Transverse colon (tissue), 4 donors: ENCODE results near the gene ATP5MC2. TPM values are rescaled to one million over a fixed set of nuclear protein-coding genes. Genes with fewer than 3 reads are reported as not detected.
"Not testable (repeated sequence)": the region's sequence is repeated elsewhere in the genome, so short reads cannot be mapped to it uniquely, and the experiment has no call there.

Experiments
- DNase-seq: peaks from one replicate; pipeline ENCODE4 v3.0.0-alpha.2; 2019
- H3K27ac ChIP-seq, 4 donors: fragments of 200-600 bp; sonication (generic); 2 replicates each; pipeline ENCODE4 v1.5.1; 2016 to 2018; ENCODE audit warnings: inconsistent platforms in 4 of 4
- H3K27me3 ChIP-seq: fragments of 200-600 bp; sonication (generic); 2 replicates; pipeline ENCODE4 v1.5.1; 2017; ENCODE audit warnings: inconsistent platforms
- H3K36me3 ChIP-seq, 4 donors: fragments of 200-600 bp; sonication (generic); 2 replicates each; pipeline ENCODE4 v1.5.1; 2017 to 2019; ENCODE audit warnings: inconsistent platforms in 4 of 4
- H3K4me1 ChIP-seq, 4 donors: fragments of 200-600 bp; sonication (generic); 2 replicates each; pipeline ENCODE4 v1.5.1; 2017 to 2020; ENCODE audit warnings: inconsistent platforms in 4 of 4
- H3K4me3 ChIP-seq, 4 donors: fragments of 200-600 bp; sonication (generic); 1 replicate in 1 of 4; 2 replicates in 3 of 4; pipeline versions ENCODE4 v1.5.1 to v1.6.1; 2017 to 2019; ENCODE audit warnings: inconsistent platforms in 4 of 4
- H3K9me3 ChIP-seq, 2 donors: fragments of 200-600 bp; sonication (generic); 2 replicates each; pipeline ENCODE4 v1.5.1; 2017 to 2019; ENCODE audit warnings: inconsistent platforms in 2 of 2
- CTCF ChIP-seq, 5 experiments: fragments of 200-600 bp in 3 of 5; fragments of 450-650 bp in 2 of 5; sonication (generic) in 3 of 5; IDR thresholded peaks; 1 replicate in 2 of 5; 2 replicates in 3 of 5; pipeline ENCODE4 v1.5.1; 2016 to 2017; ENCODE audit warnings: antibody characterized with exemption in 5 of 5, inconsistent platforms in 3 of 5, mild to moderate bottlenecking in 2 of 5, moderate library complexity in 1 of 5
- EP300 ChIP-seq: sonication (generic); formaldehyde crosslinking; IDR thresholded peaks from one replicate; pipeline ENCODE4 v1.6.1; 2017; ENCODE audit warnings: antibody characterized with exemption, low read depth
- POLR2A ChIP-seq: fragments of 450-650 bp; IDR thresholded peaks from one replicate; pipeline ENCODE4 v1.6.1; 2016; ENCODE audit warnings: antibody characterized with exemption, mild to moderate bottlenecking, moderate library complexity
- POLR2AphosphoS5 ChIP-seq, 3 donors: sonication (generic); formaldehyde crosslinking; IDR thresholded peaks; one replicate each; pipeline ENCODE4 v1.6.1; 2016; ENCODE audit warnings: antibody characterized with exemption in 3 of 3
- WGBS, 2 donors: methylation state at CpG; one replicate each; pipeline ENCODE4 v1.1.5; 2018; ENCODE audit warnings: low coverage in 1 of 2; 5-methylcytosine and 5-hydroxymethylcytosine counted together
- in situ Hi-C, 4 donors: fragments of 200-750 bp; cut with MboI; loops; one replicate each; pipeline versions ENCODE4 v1.15.0 to v1.15.1; 2017; ENCODE audit warnings: low sequenced_read_pairs in 3 of 4, low pct_ligation_motif_present in 1 of 4, low pct_unique_long_range_greater_than_20kb in 1 of 4
- intact Hi-C: fragments of 100-400 bp; cut with DNase I; formaldehyde crosslinking; loops from one replicate; pipeline ENCODE4 v1.15.1; 2023; ENCODE audit warnings: low total_unique reads
- total RNA-seq, 4 donors: library from RNA; depleted of rRNA; stranded (reverse); fragments of >200 nt; gene quantifications; one replicate each; pipeline ENCODE4 v1.1.0, GENCODE V29; 2016

The ATP5MC2 gene
- total RNA-seq, result 100 to 1,000 TPM; 248 to 394 (median 337) TPM

- in situ Hi-C loops, result loop anchor here (5.0 to 10.0 kb wide), 3 partner anchors 51 to 134 kb away; partner anchors contain the start of gene ATF7 (in 1 of the 4)
- 0 to 1% methylated on average over 1 to 61 of the region's 61 CpGs for WGBS, 2 donors
Measured at GRCh38 chr12:53675701-53676607, at the start of gene ATP5MC2. TSS of gene ATP5MC2 (minus strand) at chr12:53676083. CDS start at chr12:53672614, 3,469 bp downstream.

GRCh38 chr12:53722450-53723041 lies 46.7 kb upstream of the ATP5MC2 start:
- Histone ChIP-seq H3K36me3 (peaks cover 0 to 57% (median 13%) of the 10 kb centered on the region in 4 donors), H3K4me1 (peaks cover 10 to 15% (median 13%) of the 10 kb centered on the region in 4 donors), H3K27ac (no peak overlapping the region), H3K9me3 (no peaks in the 10 kb centered on the region), H3K4me3 (no peak overlapping the region), H3K27me3 (no peaks in the 10 kb centered on the region)
- no peak for DNase-seq
- intact Hi-C loops, result no loop called here
- in situ Hi-C loops, result loop anchor here in 1 of 4 donors (25.0 kb wide), 1 partner anchor 465 kb away; the partner anchor contains the start of gene SMUG1
- TF ChIP-seq POLR2AphosphoS5 (IDR thresholded peaks at IDR 0.05) (no peak), POLR2A (no peak), CTCF (IDR thresholded peaks at IDR 0.05) (no peak), EP300 (no peak)
- WGBS, 2 donors, result 74 to 89% methylated on average over 3 of the region's 3 CpGs

More at GRCh38 chr12:53675701-53676607, at the start of gene ATP5MC2:
- peak; percentile 98 for DNase-seq
- intact Hi-C loops, result loop anchor here (5.0 to 10.0 kb wide), 2 partner anchors 51 to 134 kb away; partner anchors contain the start of gene ATF7
- Histone ChIP-seq H3K36me3 (peaks cover 0 to 17% (median 7%) of the 10 kb centered on the region in 4 donors), H3K9me3 (no peaks in the 10 kb centered on the region), H3K4me3 (peak within 1 kb of the TSS; percentile 59 to 83 (median 67)), H3K4me1 (peaks cover 10 to 33% (median 18%) of the 10 kb centered on the region in 4 donors), H3K27me3 (peaks cover 6% of the 10 kb centered on the region), H3K27ac (peak within 1 kb of the TSS; percentile 85 to 94 (median 90))
- TF ChIP-seq EP300, result no peak
- TF ChIP-seq CTCF (IDR thresholded peaks at IDR 0.05), result peak; percentile 90 to 100 (median 99)
- peak; percentile 68 to 86 (median 82) for TF ChIP-seq POLR2AphosphoS5 (IDR thresholded peaks at IDR 0.05)
- TF ChIP-seq POLR2A, result peak; percentile 78

- intact Hi-C loops (no loop called here), in situ Hi-C loops (loop anchor here in 1 of 4 donors (25.0 kb wide), 1 partner anchor 466 kb away; the partner anchor contains the start of gene SMUG1)
- no peak overlapping the region for H3K27ac ChIP-seq
- H3K4me3 ChIP-seq, result no peak overlapping the region
- H3K9me3 ChIP-seq, result no peaks in the 10 kb centered on the region
- H3K27me3 ChIP-seq, result no peaks in the 10 kb centered on the region
- 76% methylated on average over 1 of the region's 1 CpG; no CpG with 5 or more reads in 1 of the 2 donors for WGBS, 2 donors
- peaks cover 4 to 6% (median 5%) of the 10 kb centered on the region in 4 donors for H3K4me1 ChIP-seq
- DNase-seq, result no peak
- TF ChIP-seq EP300 (no peak), POLR2A (no peak), CTCF (IDR thresholded peaks at IDR 0.05) (no peak), POLR2AphosphoS5 (IDR thresholded peaks at IDR 0.05) (no peak)
- H3K36me3 ChIP-seq, result peaks cover 0 to 69% (median 17%) of the 10 kb centered on the region in 4 donors
Measured at GRCh38 chr12:53720946-53721345, 45.1 kb upstream of the ATP5MC2 start.

- intact Hi-C loops, result no loop called here
Measured at GRCh38 chr12:53719649-53720048, 43.8 kb upstream of the ATP5MC2 start.

GRCh38 chr12:53718567-53718966 lies 42.7 kb upstream of the ATP5MC2 start:
- intact Hi-C loops, H3K27ac ChIP-seq, H3K27me3 ChIP-seq, H3K9me3 ChIP-seq, H3K4me1 ChIP-seq, H3K4me3 ChIP-seq, DNase-seq: not testable (repeated sequence)
- 80 to 92% methylated on average over 2 to 6 of the region's 6 CpGs for WGBS, 2 donors
- peaks cover 0 to 77% (median 24%) of the 10 kb centered on the region in 4 donors for H3K36me3 ChIP-seq
- in situ Hi-C loops, result loop anchor here in 1 of 4 donors (25.0 kb wide), 1 partner anchor 469 kb away; the partner anchor contains the start of gene SMUG1

More at GRCh38 chr12:53719649-53720048, 43.8 kb upstream of the ATP5MC2 start:
- WGBS, 2 donors, result 68 to 89% methylated on average over 1 to 2 of the region's 2 CpGs
- no peak overlapping the region for H3K27ac ChIP-seq
- H3K9me3 ChIP-seq, result no peaks in the 10 kb centered on the region
- H3K4me1 ChIP-seq, result no peaks in the 10 kb centered on the region
- in situ Hi-C loops, result loop anchor here in 1 of 4 donors (25.0 kb wide), 1 partner anchor 468 kb away; the partner anchor contains the start of gene SMUG1
- peaks cover 0 to 77% (median 21%) of the 10 kb centered on the region in 4 donors for H3K36me3 ChIP-seq
- no peak for DNase-seq
- no peak for TF ChIP-seq POLR2A
- no peak for TF ChIP-seq POLR2AphosphoS5 (IDR thresholded peaks at IDR 0.05)
- no peak for TF ChIP-seq EP300
- TF ChIP-seq CTCF (IDR thresholded peaks at IDR 0.05), result no peak
- H3K27me3 ChIP-seq, result no peaks in the 10 kb centered on the region
- no peak overlapping the region for H3K4me3 ChIP-seq
